GM18858 (cell line): ENCODE results near the gene DIAPH2.
"Not testable (repeated sequence)": the region's sequence is repeated elsewhere in the genome, so short reads cannot be mapped to it uniquely, and the experiment has no call there.

ENCODE experiments used
- ATAC-seq: cut with Tn5 transposase; IDR thresholded peaks from one replicate; pipeline ENCODE4 v1.9.1; 2021; ENCODE audit not compliant: unreplicated experiment

Gene DIAPH2

DNA sequence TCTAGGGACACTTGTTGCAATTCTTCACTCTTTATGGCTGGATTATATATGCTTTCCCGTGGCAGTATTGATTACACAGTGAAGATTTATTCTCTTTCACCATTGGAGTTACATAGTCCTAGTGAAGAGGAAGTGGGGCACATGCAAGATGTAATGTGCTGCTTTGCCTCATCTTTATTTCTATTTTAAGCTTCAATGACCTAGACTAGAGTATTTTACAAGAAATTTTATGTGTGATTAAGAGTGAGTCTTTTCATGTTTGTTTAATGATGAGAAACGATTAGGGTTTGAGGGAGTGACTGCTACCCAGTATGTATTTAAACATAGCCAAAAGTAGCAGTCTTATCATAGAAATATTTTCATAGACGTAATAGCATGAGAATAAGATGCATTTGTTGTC lies 30.8 kb downstream of the DIAPH2 start:
- ATAC-seq, result no peak

DNA sequence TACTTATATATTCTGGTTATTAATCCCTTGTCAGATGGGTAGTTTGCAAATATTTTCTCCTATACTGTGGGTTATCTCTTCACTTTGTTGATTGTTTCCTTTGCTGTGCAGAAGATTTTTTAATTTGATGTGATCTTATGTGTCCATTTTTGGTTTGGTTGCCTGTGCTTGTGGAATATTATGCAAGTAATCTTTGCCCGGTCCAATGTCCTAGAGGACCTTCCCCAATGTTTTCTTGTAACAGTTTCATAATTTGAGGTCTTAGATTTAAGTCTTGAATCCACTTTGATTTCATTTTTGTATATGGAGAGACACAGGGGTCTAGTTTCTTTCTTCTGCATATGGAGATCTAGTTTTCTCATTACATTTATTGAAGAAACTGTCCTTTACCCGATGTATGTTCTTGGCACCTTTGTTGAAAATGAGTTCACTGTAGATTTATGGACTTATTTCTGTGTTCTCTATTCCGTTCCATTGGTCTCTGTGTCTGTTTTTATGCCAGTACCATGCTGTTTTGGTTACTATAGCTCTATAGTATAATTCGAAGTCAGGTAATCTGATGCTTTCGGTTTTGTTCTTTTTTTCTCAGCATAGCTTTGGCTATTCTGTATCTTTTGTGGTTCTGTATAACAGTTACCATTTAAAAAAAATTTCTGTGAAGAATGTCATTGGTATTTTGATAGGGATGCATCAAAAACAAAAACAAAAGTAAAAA lies 34.7 kb downstream of the DIAPH2 start:
- no peak for ATAC-seq

DNA sequence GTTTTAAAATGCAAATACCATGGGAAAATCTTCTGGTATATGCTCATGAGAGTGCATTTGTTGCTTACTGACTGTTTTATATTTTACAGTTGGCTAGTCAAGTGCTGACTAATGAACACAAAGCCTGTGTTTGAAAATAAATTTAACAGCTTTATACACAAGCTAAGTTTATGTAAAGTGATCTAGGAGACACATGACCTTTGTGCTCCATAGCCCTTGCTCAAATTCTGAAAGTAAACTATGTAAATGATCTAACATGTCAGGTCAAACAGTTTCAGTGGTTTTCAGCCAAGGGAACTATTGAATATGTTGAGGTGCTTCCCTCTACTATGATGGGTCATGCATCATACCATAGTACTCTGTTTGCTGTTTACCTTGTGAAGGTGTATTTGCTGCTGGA lies 36.7 kb downstream of the DIAPH2 start:
- ATAC-seq, result peak; percentile 100

DNA sequence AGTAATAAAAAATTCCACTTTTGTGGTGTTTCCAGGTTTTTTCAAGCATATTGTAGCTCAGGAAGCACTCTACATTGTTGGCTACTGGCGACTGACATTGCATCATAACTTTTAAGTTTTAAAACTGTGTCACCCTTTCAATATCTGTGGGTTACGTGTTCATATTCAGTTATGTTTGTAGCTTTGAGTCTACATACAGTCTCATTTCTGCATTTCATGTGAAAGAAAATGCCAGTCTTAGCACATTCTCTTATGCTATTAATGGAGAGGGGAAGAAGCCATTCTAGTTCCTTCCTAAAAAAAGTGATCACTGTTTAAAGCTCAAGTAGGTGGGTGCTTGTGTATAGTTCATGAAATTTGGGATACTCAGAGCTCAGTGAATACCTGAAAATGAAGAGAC lies 38.1 kb downstream of the DIAPH2 start:
- no peak for ATAC-seq

DNA sequence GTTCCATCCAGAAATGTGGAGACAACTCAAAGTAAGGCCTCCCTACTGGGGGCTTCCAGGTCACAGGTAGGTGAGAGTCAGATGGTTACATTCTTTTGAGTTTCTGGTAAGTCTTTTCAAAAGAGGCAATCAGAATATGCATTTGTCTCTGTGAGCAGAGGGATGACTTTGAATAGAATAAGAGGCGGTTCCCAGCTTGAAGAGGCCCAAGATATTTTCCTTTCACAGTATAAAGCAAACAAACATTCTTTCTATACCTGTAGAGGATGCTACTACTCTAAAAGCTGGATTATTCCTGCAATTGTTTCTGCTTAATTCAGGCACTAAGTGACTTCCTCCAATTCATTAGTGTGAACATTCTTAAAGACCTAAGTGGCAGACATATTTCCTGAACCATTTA lies 44.4 kb downstream of the DIAPH2 start:
- ATAC-seq, result no peak

DNA sequence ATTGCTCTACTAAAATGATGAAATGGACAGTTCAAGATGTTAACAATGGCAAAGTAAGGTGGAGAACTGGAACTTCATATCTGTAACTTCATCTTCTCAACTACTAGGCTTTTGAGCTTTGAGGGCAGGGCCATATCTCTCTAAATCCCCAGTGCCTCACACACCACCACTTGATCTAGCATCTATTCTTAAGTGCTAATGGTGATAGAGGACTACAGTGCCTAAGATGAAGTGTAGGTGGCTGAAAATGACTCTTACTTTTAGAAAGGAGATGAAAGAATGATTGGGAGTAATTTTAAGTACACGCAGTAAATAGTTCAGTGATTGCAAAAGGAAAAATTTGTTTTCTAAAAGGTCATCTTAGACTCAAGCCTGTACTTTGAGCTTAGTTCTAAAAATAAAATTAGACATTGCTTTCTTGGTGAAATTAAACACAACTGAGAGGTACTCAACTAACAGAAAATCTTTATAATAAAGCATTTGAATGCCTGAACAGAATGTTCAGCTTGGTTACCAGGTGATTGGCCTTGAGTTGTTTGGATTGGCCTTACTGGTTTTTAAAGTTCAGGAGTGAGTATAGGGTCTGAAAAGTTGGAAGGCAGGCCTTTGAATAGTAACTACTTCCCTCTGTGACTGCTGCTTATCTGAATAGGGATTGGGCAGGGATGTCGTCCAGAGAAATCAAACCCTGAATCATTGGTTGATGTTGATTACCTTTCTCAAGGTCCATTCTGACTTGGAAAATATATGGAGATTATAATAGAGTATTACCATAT lies 45.4 kb downstream of the DIAPH2 start:
- no peak for ATAC-seq

DNA sequence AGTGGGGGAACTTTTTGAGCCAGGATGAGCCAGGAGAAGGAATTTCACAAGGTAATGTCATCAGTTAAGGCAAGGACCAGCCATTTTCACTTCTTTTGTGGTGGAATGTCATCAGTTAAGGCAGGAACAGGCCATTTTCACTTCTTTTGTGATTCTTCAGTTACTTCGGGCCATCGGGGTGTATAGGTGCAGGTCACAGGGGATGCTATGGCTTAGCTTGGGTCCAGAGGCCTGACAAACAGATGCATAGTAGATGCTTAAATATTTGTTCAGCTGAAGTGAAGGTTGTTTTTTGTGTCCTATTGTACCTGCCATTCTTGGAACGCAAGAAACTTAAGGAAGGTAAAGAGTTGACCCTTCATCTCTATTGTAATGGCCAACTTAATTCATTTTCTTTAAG lies 46.4 kb downstream of the DIAPH2 start:
- ATAC-seq, result not testable (repeated sequence)

DNA sequence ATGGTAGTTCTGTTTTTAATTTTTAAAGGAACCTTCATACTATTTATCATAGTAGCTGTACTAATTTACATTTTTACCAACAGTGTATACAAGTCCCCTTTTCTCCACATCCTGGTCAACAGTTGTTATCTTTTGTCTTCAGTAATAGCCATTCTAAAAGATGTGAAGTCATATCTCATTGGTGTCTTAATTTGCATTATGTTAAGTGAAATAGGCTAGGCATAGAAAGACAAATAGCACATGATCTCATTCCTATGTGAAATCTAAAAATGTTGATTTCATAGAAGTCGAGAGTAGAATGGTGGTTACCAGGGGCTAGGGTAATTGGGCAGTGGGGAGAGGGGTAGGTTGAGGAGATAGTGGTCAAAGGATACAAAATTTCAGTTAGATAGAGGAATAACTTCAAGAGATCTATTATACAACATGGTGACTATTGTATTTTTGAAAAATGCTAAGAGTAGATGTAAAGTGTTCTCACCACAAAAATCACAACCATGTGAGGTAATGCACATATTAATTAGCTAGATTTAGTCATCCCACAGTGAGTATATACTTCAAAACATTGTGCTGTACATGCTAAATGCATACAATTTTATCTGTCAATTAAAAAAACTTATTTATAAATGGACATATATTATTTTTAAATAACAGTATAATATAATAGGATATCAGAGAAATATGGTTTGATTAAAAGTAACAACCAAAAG lies 58.9 kb downstream of the DIAPH2 start:
- no peak for ATAC-seq

DNA sequence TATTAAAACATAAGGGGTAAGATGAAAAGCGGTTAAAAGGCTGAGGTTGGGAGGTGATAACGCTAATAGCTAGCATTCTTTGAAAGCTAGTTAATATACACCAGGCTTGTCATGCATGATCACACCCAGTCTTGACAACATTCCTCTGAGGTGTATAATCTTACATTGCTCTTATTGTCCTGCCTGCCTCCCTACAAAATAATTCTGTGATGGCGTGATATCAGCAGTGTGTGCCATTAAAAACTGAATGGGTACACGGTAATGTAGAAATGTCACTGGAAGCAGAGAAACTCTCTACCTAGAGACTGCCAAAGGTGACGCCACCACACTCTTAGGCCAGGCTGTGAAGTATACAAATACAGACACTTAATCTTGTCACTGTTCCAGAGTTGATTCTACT lies 68.1 kb downstream of the DIAPH2 start:
- ATAC-seq, result no peak

DNA sequence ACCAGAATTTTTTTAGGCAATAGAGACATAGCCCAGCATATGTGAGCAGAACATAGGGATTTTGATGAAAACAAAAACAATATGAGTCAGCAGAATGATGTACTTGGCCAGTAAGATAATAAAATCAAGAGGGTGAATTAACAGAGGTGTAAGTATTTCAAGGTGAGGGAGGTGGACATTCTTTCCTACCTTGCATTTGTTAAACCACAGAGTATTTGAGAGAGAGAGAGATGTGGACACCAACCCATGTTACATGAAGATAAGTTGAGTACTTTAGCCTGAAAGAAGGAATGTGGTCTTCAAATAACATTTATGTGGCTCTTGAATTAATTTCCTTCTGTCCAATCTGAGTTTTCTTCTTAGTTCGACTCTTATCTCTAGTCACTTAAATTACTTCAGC lies 68.6 kb downstream of the DIAPH2 start:
- ATAC-seq, result no peak

DNA sequence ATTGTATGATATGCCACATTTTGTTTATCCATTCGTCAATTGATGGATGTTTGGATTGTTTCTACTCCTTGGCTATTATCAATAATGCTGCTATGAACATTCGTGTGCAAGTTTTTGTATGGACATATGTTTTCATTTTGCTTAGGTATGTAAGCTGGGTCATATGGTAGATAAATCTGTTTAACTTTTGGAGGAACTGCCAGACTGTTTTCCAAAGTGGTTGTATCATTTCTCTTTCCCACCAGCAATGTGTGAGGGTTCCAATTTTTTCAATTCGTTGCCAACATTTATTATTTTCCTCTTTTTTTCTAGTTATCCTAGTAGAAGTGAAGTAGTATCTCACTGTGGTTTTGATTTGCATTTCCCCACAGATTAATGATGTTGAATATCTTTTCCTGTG lies 71.8 kb downstream of the DIAPH2 start:
- no peak for ATAC-seq

DNA sequence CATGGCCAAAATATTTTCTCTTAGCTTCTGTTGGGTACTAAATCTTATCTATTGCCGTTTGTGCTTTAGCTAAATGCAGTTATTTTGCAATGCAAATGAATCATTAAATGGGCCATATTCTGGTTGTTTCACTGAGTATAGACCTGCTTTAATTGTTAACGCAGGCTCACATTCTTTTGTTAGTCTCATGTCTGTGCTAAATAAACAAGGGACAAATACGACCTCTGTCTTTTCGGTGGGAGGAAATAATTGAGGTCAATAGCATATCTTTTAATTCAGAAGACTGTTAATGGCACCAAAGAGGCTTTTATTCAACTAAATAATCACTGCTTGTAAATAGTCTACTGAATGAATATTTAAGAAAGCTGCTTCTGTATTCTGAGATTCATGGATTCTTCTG lies 76.9 kb downstream of the DIAPH2 start:
- ATAC-seq, result no peak

DNA sequence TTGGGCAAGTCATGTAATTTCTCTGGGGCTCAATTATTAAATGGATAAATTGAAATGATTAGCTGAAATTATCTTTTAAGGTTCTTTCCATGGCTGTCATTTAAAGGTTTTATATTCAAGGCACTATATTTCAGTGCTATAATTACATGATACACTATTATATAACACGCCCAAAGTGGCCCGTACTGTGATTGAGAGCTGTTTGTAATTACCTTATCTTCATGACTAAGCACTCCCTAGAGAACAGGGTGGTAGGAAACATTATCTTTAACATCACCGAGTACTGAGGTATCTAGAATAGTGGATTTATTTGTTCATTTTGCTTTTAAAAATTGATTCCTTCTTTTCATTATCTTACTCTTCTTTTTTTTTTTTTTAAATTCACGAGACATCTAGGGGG lies 79.0 kb downstream of the DIAPH2 start:
- no peak for ATAC-seq

DNA sequence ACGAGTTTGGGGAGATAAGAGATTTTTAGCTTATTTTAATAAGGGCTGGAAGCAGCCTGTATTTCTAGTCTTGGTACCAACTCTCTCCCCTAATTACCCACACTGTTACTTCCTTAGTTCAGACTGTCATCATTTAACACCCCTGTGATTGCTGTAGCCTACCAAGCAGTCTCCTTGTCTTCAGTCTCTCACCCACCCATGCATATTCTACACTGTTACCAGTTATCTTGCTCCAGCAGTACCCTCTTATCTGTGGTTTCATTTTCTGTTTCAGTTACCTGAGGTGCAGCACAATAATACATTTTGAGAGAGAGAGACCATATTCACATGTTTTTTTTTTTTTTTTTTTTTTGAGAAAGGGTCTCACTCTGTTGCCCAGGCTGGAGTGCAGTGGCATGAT lies 80.2 kb downstream of the DIAPH2 start:
- peak; percentile 76 for ATAC-seq

DNA sequence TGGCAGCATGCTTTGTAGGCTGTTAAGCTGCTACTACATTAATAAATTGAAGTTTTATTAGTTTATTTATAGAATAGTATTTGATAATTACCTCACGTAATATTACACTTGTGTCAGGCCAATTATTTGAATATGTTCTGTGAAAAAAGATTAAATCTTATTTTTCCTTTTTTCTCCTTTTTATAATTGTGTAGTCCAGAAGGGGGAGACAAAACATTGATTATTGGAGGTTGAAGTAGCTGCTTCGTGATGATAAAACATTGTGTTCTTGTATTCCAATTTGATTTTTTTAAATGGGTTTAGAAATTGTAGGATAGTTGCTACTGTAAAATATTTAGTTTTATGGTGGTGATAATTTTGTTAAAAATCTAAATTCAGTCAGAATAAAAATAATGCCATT lies 85.7 kb downstream of the DIAPH2 start:
- ATAC-seq, result no peak

DNA sequence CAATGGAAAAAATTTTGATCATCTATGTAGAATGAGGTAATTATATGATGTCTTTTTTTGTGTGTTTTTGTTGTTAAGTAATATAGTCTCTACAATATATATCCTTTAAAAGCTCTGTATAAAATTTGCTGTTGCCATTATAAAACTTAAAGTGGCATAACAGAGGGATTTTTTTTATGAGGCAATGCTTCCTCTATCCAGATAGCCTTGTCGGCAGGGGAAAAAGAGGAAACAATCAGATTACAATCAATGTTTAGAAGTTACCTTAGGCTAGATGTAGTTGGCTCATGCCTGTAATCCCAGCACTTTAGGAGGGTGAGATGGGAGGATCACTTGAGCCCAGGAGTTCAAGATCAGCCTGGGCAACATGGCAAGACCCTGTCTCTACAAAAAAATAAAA lies 86.8 kb downstream of the DIAPH2 start:
- ATAC-seq, result no peak

DNA sequence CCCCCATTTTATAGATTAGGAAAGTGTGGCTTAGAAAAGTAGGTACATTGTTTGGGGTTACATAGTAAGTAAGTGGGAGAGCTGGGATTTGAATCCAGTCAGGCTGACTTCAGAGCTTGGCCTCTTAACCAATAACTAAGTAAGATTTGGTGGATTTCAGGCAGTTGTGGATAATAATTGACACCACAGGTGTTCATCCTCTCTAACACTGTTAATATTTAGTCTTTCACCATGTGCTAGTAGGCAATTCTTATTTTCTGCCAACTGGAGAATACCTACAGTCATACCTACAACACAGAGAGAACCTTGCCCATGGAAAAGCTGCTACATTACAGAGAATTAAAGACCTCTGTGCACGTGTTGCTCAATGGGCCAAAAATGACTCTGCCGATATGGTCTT lies 89.5 kb downstream of the DIAPH2 start:
- ATAC-seq, result no peak

DNA sequence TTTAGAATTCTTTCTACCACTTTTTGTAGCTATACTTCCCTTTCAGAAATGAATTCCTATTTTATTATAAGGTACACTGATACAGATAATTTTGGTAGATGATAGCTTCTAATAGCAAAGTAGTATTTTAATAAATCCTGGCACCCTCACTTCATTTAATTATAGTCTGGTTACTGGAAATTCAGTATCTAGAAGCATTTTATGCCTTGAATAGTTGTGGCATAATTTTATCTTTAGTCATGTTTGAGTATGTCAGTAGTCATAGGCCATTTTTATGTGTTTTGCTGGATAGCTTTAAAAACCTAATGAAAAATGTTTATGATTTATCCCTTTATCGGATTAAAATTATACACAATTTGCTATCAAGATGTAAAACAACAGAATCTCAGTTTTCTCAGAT lies 92.3 kb downstream of the DIAPH2 start:
- ATAC-seq, result no peak

DNA sequence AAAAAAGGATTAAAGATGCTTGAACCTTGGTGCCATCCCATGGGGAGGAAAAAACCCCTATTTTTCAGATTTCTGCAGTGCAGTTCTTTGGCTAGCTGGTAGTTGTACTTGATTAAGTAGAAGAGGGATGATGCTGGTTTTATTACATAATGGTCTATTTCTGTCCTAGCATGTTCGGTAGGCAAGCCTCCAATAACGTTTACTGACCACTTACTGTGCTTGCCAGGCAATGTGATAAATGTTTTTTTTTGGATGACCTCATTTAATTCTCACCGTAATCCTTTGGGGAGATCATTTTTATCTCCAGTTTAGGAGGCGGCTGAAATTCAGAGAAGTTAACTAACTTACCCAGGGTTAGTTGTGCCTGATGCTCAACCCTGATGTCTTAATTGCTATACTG lies 106.9 kb downstream of the DIAPH2 start:
- ATAC-seq, result no peak

DNA sequence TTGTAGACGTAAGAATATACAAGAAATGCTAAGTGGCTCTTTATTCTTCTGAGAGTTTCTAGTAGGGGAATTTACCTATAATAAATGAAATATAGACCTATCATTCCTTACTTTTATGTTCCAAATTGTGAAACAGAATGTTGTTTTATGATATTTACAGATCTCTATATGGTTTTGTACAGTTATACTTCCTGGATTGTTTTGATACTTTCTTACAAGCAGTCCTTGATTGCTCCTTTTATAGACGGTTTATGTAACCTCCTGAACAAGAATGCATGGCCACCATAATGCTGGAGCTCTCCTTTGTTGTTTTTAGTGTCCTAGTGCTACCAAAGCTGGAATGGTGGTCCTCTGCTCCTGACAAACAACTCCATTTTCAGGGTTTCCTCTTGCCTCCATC lies 107.4 kb downstream of the DIAPH2 start:
- ATAC-seq, result no peak

DNA sequence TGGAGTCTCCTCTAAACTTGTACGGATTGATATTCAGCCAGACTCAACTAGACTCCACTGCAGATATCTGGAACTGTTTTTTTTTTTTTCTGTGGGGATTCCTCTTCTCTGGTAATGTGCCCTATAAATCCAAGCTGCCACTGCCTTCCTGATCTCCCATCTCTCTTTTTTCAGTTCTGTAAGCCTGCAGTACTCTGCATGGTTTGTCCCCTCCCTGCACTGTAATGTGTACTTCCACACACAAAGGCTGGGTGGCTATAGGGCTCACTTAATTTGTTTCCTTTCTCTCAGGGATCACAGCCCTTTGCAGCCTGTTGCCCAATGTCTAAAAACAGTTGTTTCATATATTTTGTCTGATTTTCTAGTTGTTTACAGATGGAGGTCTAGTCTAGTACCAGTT lies 114.3 kb downstream of the DIAPH2 start:
- no peak for ATAC-seq

DNA sequence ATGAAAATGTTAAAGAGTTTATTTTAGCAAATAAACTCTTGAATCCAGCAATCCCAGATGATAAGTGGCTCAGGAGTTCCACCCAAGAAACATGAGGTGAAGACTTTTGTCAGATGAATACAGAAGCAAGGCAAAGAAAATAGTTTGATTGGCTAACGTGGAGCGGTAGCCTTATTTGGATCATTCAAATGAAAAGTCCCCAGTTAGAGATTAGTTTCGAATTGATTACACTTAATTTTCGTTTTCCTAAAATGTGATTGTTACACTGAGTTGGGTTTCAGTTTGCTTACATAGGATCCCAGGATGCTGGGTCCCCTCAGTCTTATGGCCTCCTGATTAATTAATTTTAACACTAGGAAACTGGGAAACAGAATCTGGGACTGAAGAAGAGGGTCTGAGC lies 122.7 kb downstream of the DIAPH2 start:
- no peak for ATAC-seq
